ENCODE measurements around the gene NPAT.

NPAT gene

GRCh38 chr11:108210441-108210840 lies 12.0 kb downstream of the NPAT start:
- no peak for TF ChIP-seq CTCF (IDR thresholded peaks at IDR 0.05; ENCODE audit: extremely low read depth, insufficient read depth, missing control alignments)
- in situ Hi-C loops (cut with MboI; ENCODE audit: low pct_unique_long_range_greater_than_20kb, low sequenced_read_pairs, unreplicated experiment), result no loop called here
- DNase-seq (ENCODE audit: low spot score), result no peak

- in situ Hi-C loops (cut with MboI; ENCODE audit: low pct_unique_long_range_greater_than_20kb, low sequenced_read_pairs, unreplicated experiment), result no loop called here
These were observed 14.8 kb downstream of the NPAT start for GRCh38 chr11:108207683-108208060.

GRCh38 chr11:108206969-108207682 lies 15.3 kb downstream of the NPAT start:
- in situ Hi-C loops (cut with MboI; ENCODE audit: low pct_unique_long_range_greater_than_20kb, low sequenced_read_pairs, unreplicated experiment), result no loop called here
- no peak for DNase-seq (ENCODE audit: low spot score)
- TF ChIP-seq CTCF (IDR thresholded peaks at IDR 0.05; ENCODE audit: extremely low read depth, insufficient read depth, missing control alignments), result no peak

More at GRCh38 chr11:108207683-108208060, 14.8 kb downstream of the NPAT start:
- no peak for DNase-seq (ENCODE audit: low spot score)
- no peak for TF ChIP-seq CTCF (IDR thresholded peaks at IDR 0.05; ENCODE audit: extremely low read depth, insufficient read depth, missing control alignments)

- TF ChIP-seq CTCF (IDR thresholded peaks at IDR 0.05; ENCODE audit: extremely low read depth, insufficient read depth, missing control alignments), result no peak
- in situ Hi-C loops (cut with MboI; ENCODE audit: low pct_unique_long_range_greater_than_20kb, low sequenced_read_pairs, unreplicated experiment), result no loop called here
- DNase-seq (ENCODE audit: low spot score), result no peak
These were observed 16.3 kb downstream of the NPAT start for GRCh38 chr11:108206171-108206570.

GRCh38 chr11:108204929-108205499 lies 17.4 kb downstream of the NPAT start:
- no peak for TF ChIP-seq CTCF (IDR thresholded peaks at IDR 0.05; ENCODE audit: extremely low read depth, insufficient read depth, missing control alignments)
- DNase-seq (ENCODE audit: low spot score), result no peak
- in situ Hi-C loops (cut with MboI; ENCODE audit: low pct_unique_long_range_greater_than_20kb, low sequenced_read_pairs, unreplicated experiment), result no loop called here

GRCh38 chr11:108204376-108204775 lies 18.1 kb downstream of the NPAT start:
- no peak for DNase-seq (ENCODE audit: low spot score)
- no peak for TF ChIP-seq CTCF (IDR thresholded peaks at IDR 0.05; ENCODE audit: extremely low read depth, insufficient read depth, missing control alignments)
- in situ Hi-C loops (cut with MboI; ENCODE audit: low pct_unique_long_range_greater_than_20kb, low sequenced_read_pairs, unreplicated experiment), result no loop called here
